Measurements from ENCODE around the gene MBD3L4.
"Not testable (repeated sequence)": the region's sequence is repeated elsewhere in the genome, so short reads cannot be mapped to it uniquely, and the experiment has no call there.

The MBD3L4 gene

GRCh38 chr19:7049021-7049420, 9.0 kb upstream of the MBD3L4 start, which contains the start of gene MBD3L2:
Gene MBD3L2, plus strand, starts transcription at chr19:7049321. Its CDS starts 53 bp downstream, at chr19:7049374.
- not testable (repeated sequence) for DNase-seq (ENCODE audit: low read depth)

GRCh38 chr19:7041563-7041962, 1.6 kb upstream of the MBD3L4 start:
- DNase-seq (ENCODE audit: low read depth): not testable (repeated sequence)

GRCh38 chr19:7030278-7030677, 9.7 kb downstream of the MBD3L4 start, which contains the start of gene MBD3L5:
Gene MBD3L5, plus strand, starts transcription at chr19:7030578. Its CDS starts 34 bp downstream, at chr19:7030612.
- DNase-seq (ENCODE audit: low read depth): not testable (repeated sequence)

GRCh38 chr19:7028790-7029189, 11.2 kb downstream of the MBD3L4 start:
- DNase-seq (ENCODE audit: low read depth): not testable (repeated sequence)

- DNase-seq (ENCODE audit: low read depth): not testable (repeated sequence)
Measured at GRCh38 chr19:7021331-7021730, 18.6 kb downstream of the MBD3L4 start, which contains the start of gene MBD3L2B. Gene MBD3L2B, minus strand, starts transcription at chr19:7021431. Its CDS starts 34 bp downstream, at chr19:7021397.

- no peak for DNase-seq (ENCODE audit: low read depth)
Measured at GRCh38 chr19:7018828-7019227, 21.2 kb downstream of the MBD3L4 start.

- no peak for DNase-seq (ENCODE audit: low read depth)
Measured at GRCh38 chr19:7013678-7014077, 26.3 kb downstream of the MBD3L4 start.

GRCh38 chr19:7010722-7011593, 29.0 kb downstream of the MBD3L4 start:
- DNase-seq (ENCODE audit: low read depth): no peak

- DNase-seq (ENCODE audit: low read depth): no peak
Measured at GRCh38 chr19:7007859-7008258, 32.1 kb downstream of the MBD3L4 start.

- DNase-seq (ENCODE audit: low read depth): no peak
Measured at GRCh38 chr19:7006135-7006704, 33.8 kb downstream of the MBD3L4 start.

GRCh38 chr19:7004313-7004931, 35.6 kb downstream of the MBD3L4 start:
- DNase-seq (ENCODE audit: low read depth): no peak

GRCh38 chr19:7000816-7001215, 39.2 kb downstream of the MBD3L4 start:
- DNase-seq (ENCODE audit: low read depth): no peak

GRCh38 chr19:7000333-7000732, 39.6 kb downstream of the MBD3L4 start:
- DNase-seq (ENCODE audit: low read depth): no peak

GRCh38 chr19:6999933-7000332, 40.0 kb downstream of the MBD3L4 start:
- no peak for DNase-seq (ENCODE audit: low read depth)

GRCh38 chr19:6997679-6998445, 42.1 kb downstream of the MBD3L4 start:
- no peak for DNase-seq (ENCODE audit: low read depth)

- DNase-seq (ENCODE audit: low read depth): no peak
Measured at GRCh38 chr19:6996810-6997209, 43.2 kb downstream of the MBD3L4 start.

GRCh38 chr19:6995054-6995453, 44.9 kb downstream of the MBD3L4 start:
- DNase-seq (ENCODE audit: low read depth): no peak

- no peak for DNase-seq (ENCODE audit: low read depth)
Measured at GRCh38 chr19:6988257-6988656, 51.7 kb downstream of the MBD3L4 start.

GRCh38 chr19:6987850-6988249, 52.1 kb downstream of the MBD3L4 start:
- no peak for DNase-seq (ENCODE audit: low read depth)
